Gastroesophageal sphincter (tissue), 4 donors: ENCODE measurements around the gene NXPH4. TPM values are rescaled to one million over a fixed set of nuclear protein-coding genes. Genes with fewer than 3 reads are reported as not detected.

Experiments used
- ATAC-seq: fragments of 150-250 bp; one replicate; pipeline ENCODE4 v1.9.1; 2016; ENCODE audit warnings: mild to moderate bottlenecking, moderate library complexity
- H3K27ac ChIP-seq, 4 donors: fragments of 200-600 bp; sonication (generic) in 3 of 4; 1 replicate in 3 of 4; 2 replicates in 1 of 4; pipeline ENCODE4 v1.5.1; 2016 to 2019
- H3K27me3 ChIP-seq: fragments of 200-600 bp; sonication (generic); one replicate; pipeline ENCODE4 v1.5.1; 2019
- H3K36me3 ChIP-seq, 2 donors: fragments of 200-600 bp; sonication (generic); one replicate each; pipeline ENCODE4 v1.5.1; 2019; ENCODE audit warnings: control low read depth in 1 of 2
- H3K4me1 ChIP-seq, 3 donors: fragments of 200-600 bp; sonication (generic); 1 replicate in 2 of 3; 2 replicates in 1 of 3; pipeline ENCODE4 v1.5.1; 2016 to 2019; ENCODE audit warnings: control low read depth in 2 of 3
- H3K4me3 ChIP-seq, 2 donors: fragments of 200-600 bp; sonication (generic); one replicate each; pipeline ENCODE4 v1.5.1; 2019; ENCODE audit warnings: mild to moderate bottlenecking in 1 of 2, moderate library complexity in 1 of 2
- H3K9me3 ChIP-seq, 3 donors: fragments of 200-600 bp; sonication (generic); one replicate each; pipeline ENCODE4 v1.5.1; 2017 to 2019; ENCODE audit warnings: control low read depth in 2 of 3
- CTCF ChIP-seq, 4 experiments: fragments of 200-600 bp in 2 of 4; fragments of 450-650 bp in 2 of 4; sonication (generic) in 1 of 4; IDR thresholded peaks; one replicate each; pipeline ENCODE4 v1.5.1; 2017 to 2019; ENCODE audit warnings: antibody characterized with exemption in 4 of 4, mild to moderate bottlenecking in 2 of 4, moderate library complexity in 2 of 4
- EP300 ChIP-seq: sonication (generic); formaldehyde crosslinking; IDR thresholded peaks from one replicate; pipeline ENCODE4 v1.6.1; 2017; ENCODE audit warnings: antibody characterized with exemption, mild to moderate bottlenecking
- POLR2A ChIP-seq, 2 donors: fragments of 450-650 bp; IDR thresholded peaks; one replicate each; pipeline ENCODE4 v1.6.1; 2017; ENCODE audit warnings: antibody characterized with exemption in 2 of 2, mild to moderate bottlenecking in 2 of 2, moderate library complexity in 1 of 2
- POLR2AphosphoS5 ChIP-seq: sonication (generic); formaldehyde crosslinking; IDR thresholded peaks from one replicate; pipeline ENCODE4 v1.6.1; 2017; ENCODE audit warnings: antibody characterized with exemption
- WGBS, 2 donors: methylation state at CpG; one replicate each; pipeline ENCODE4 v1.1.5; 2018; ENCODE audit warnings: low coverage in 1 of 2; 5-methylcytosine and 5-hydroxymethylcytosine counted together
- total RNA-seq, 4 donors: library from RNA; depleted of rRNA; stranded (reverse); fragments of >200 nt; gene quantifications; one replicate each; pipeline ENCODE4 v1.1.0, GENCODE V29; 2016

The NXPH4 gene
- total RNA-seq, 4 donors from 2014 or later = 1.1 TPM; not detected in 3

GRCh38 chr12:57221169-57221917 is 4.7 kb downstream of the NXPH4 start:
- TF ChIP-seq POLR2A (IDR thresholded peaks at IDR 0.05) = no peak
- TF ChIP-seq EP300 = no peak
- Histone ChIP-seq H3K27me3 (peaks cover 99% of the 10 kb centered on the region), H3K36me3 (no peaks in the 10 kb centered on the region), H3K4me3 (no peak overlapping the region), H3K9me3 (no peaks in the 10 kb centered on the region), H3K27ac (no peak overlapping the region), H3K4me1 (peaks cover 0 to 41% (median 9%) of the 10 kb centered on the region in 3 donors)
- WGBS, 2 donors = 34% methylated on average over 6 of the region's 24 CpGs; no CpG with 5 or more reads in 1 of the 2 donors
- ATAC-seq = no peak

- Histone ChIP-seq H3K4me1 (peaks cover 0 to 38% (median 6%) of the 10 kb centered on the region in 3 donors), H3K9me3 (no peaks in the 10 kb centered on the region), H3K4me3 (no peak overlapping the region), H3K36me3 (no peaks in the 10 kb centered on the region), H3K27me3 (peaks cover 100% of the 10 kb centered on the region), H3K27ac (no peak overlapping the region)
- TF ChIP-seq CTCF (IDR thresholded peaks at IDR 0.05) (no peak), EP300 (no peak), POLR2A (IDR thresholded peaks at IDR 0.05) (no peak), POLR2AphosphoS5 (no peak)
- WGBS, 2 donors = 35% methylated on average over 4 of the region's 13 CpGs; no CpG with 5 or more reads in 1 of the 2 donors
- ATAC-seq = no peak
Measured at GRCh38 chr12:57222286-57223190, 5.9 kb downstream of the NXPH4 start.

- Histone ChIP-seq H3K4me1 (peaks cover 0 to 36% (median 6%) of the 10 kb centered on the region in 3 donors), H3K27ac (no peak overlapping the region), H3K4me3 (no peak overlapping the region), H3K36me3 (no peaks in the 10 kb centered on the region), H3K27me3 (peaks cover 92% of the 10 kb centered on the region), H3K9me3 (no peaks in the 10 kb centered on the region)
- ATAC-seq = no peak
- TF ChIP-seq POLR2AphosphoS5 (no peak), EP300 (no peak), POLR2A (IDR thresholded peaks at IDR 0.05) (no peak), CTCF (IDR thresholded peaks at IDR 0.05) (no peak)
- WGBS, 2 donors = 55 to 87% methylated on average over 4 to 15 of the region's 22 CpGs
Measured at GRCh38 chr12:57223191-57224165, 6.9 kb downstream of the NXPH4 start.

GRCh38 chr12:57224278-57224972 is 7.8 kb downstream of the NXPH4 start:
- H3K27me3 ChIP-seq = peaks cover 82% of the 10 kb centered on the region
- H3K4me1 ChIP-seq = peaks cover 0 to 42% (median 6%) of the 10 kb centered on the region in 3 donors
- no peak for ATAC-seq
- no peaks in the 10 kb centered on the region for H3K36me3 ChIP-seq
- TF ChIP-seq POLR2A (IDR thresholded peaks at IDR 0.05) (no peak), EP300 (no peak), POLR2AphosphoS5 (no peak), CTCF (IDR thresholded peaks at IDR 0.05) (no peak)
- H3K9me3 ChIP-seq = no peaks in the 10 kb centered on the region
- WGBS, 2 donors = 58% methylated on average over 5 of the region's 30 CpGs; no CpG with 5 or more reads in 1 of the 2 donors
- no peak overlapping the region for H3K4me3 ChIP-seq
- H3K27ac ChIP-seq = no peak overlapping the region
